A673 (cell line): Measurements from ENCODE around the gene TFAP2E. TPM values are rescaled to one million over a fixed set of nuclear protein-coding genes. Genes with fewer than 3 reads are reported as not detected.

ENCODE experiments used
- Bru-seq: library from RNA; stranded (reverse); fragments of 400-500 nt; gene quantifications from one replicate; lab custom pipeline; 2021; lab: Mats Ljungman, UMichigan
- BruChase-seq, 2 experiments: library from RNA; stranded (reverse); fragments of 400-500 nt; gene quantifications; one replicate each; lab custom pipeline; 2021; lab: Mats Ljungman, UMichigan
- BruUV-seq: library from RNA; stranded (reverse); fragments of 400-500 nt; replicated peaks from 2 replicates; lab custom pipeline; 2021; lab: Mats Ljungman, UMichigan
- CTCF ChIA-PET: fragments of 300-600 bp; sonication (Branson Sonifier 250); formaldehyde crosslinking; loops from one replicate; lab custom pipeline; 2022; ENCODE audit warnings: antibody characterized with exemption; lab: Charles Lee
- POLR2A ChIA-PET: fragments of 300-600 bp; sonication (Branson Sonifier 250); formaldehyde crosslinking; loops from one replicate; lab custom pipeline; 2022; ENCODE audit warnings: antibody characterized with exemption; ENCODE audit not compliant: low non-redundant PET; lab: Charles Lee
- DNase-seq: peaks from one replicate; pipeline ENCODE4 v3.0.0-alpha.2; 2015; ENCODE audit warnings: low spot score
- H3K27ac ChIP-seq: fragments of 200-600 bp; sonication (generic); 2 replicates; pipeline ENCODE4 v1.5.1; 2016; ENCODE audit warnings: mixed run types, low read depth, mild to moderate bottlenecking, mixed read lengths, antibody characterized with exemption, low read length; ENCODE audit not compliant: poor library complexity, severe bottlenecking
- H3K27me3 ChIP-seq: fragments of 200-600 bp; sonication (generic); replicated peaks from 2 replicates; pipeline ENCODE4 v1.6.1; 2017; ENCODE audit warnings: mixed run types, low read depth, mild to moderate bottlenecking, mixed read lengths, antibody characterized with exemption, low read length; ENCODE audit not compliant: insufficient read depth, poor library complexity
- H3K36me3 ChIP-seq: fragments of 200-600 bp; sonication (generic); 2 replicates; pipeline ENCODE4 v1.6.1; 2016; ENCODE audit warnings: mixed run types, mild to moderate bottlenecking, mixed read lengths, antibody characterized with exemption, low read length; ENCODE audit not compliant: insufficient read depth, poor library complexity, severe bottlenecking
- H3K4me1 ChIP-seq: fragments of 200-600 bp; sonication (generic); 2 replicates; pipeline ENCODE4 v1.6.1; 2017; ENCODE audit warnings: mixed run types, mild to moderate bottlenecking, mixed read lengths, antibody characterized with exemption, low read length; ENCODE audit not compliant: insufficient read depth, poor library complexity, severe bottlenecking
- H3K4me3 ChIP-seq: fragments of 200-600 bp; sonication (generic); 2 replicates; pipeline ENCODE4 v1.5.1; 2016; ENCODE audit warnings: low read depth, mixed run types, mild to moderate bottlenecking, mixed read lengths, low read length; ENCODE audit not compliant: poor library complexity, severe bottlenecking
- H3K9me3 ChIP-seq: fragments of 200-600 bp; sonication (generic); 2 replicates; pipeline ENCODE4 v1.6.1; 2016; ENCODE audit warnings: mixed run types, low read depth, mild to moderate bottlenecking, mixed read lengths, antibody characterized with exemption, low read length; ENCODE audit not compliant: poor library complexity, severe bottlenecking
- EZH2 ChIP-seq: fragments of 200-600 bp; sonication (generic); IDR thresholded peaks from 2 replicates; pipeline ENCODE4 v1.6.1; 2017; ENCODE audit warnings: borderline replicate concordance, low read depth, mild to moderate bottlenecking, mixed read lengths, antibody characterized with exemption, low read length; ENCODE audit not compliant: poor library complexity, severe bottlenecking
- intact Hi-C: fragments of 100-400 bp; cut with micrococcal nuclease; formaldehyde crosslinking; loops from one replicate; pipeline ENCODE4 v1.10.0; 2022; ENCODE audit not compliant: unreplicated experiment
- long read RNA-seq: library from polyadenylated mRNA; stranded (forward); transcript quantifications from one replicate; pipeline ENCODE4 v2.0.0, GENCODE V29; 2022
- total RNA-seq: library from RNA; stranded (reverse); gene quantifications from 2 replicates; pipeline ENCODE4 v1.2.3, GENCODE V29; 2021
- TF ChIP-seq, protein P1 (sequence below): fragments of 300-800, 200-600 bp; sonication (generic); conservative IDR thresholded peaks from 2 replicates; pipeline ENCODE4 v1.5.1; 2017; ENCODE audit warnings: low read depth, mild to moderate bottlenecking, antibody characterized with exemption, low read length, moderate library complexity, mixed read lengths

The TFAP2E gene
- total RNA-seq (0.52 and 0.79 TPM in 2 replicates), Bru-seq, nascent RNA (percentile 27 among the genes with signal in this experiment), BruChase-seq, experiment 1, labeled RNA remaining after a 2-hour chase (percentile 36 among the genes with signal in this experiment), BruChase-seq, experiment 2, labeled RNA remaining after a 6-hour chase (percentile 41 among the genes with signal in this experiment)
- long read RNA-seq, partial matches to known transcripts: 0 of 3 reads
- long read RNA-seq, other reads (novel, unspliced or antisense): 3 of 3 reads

DNA sequence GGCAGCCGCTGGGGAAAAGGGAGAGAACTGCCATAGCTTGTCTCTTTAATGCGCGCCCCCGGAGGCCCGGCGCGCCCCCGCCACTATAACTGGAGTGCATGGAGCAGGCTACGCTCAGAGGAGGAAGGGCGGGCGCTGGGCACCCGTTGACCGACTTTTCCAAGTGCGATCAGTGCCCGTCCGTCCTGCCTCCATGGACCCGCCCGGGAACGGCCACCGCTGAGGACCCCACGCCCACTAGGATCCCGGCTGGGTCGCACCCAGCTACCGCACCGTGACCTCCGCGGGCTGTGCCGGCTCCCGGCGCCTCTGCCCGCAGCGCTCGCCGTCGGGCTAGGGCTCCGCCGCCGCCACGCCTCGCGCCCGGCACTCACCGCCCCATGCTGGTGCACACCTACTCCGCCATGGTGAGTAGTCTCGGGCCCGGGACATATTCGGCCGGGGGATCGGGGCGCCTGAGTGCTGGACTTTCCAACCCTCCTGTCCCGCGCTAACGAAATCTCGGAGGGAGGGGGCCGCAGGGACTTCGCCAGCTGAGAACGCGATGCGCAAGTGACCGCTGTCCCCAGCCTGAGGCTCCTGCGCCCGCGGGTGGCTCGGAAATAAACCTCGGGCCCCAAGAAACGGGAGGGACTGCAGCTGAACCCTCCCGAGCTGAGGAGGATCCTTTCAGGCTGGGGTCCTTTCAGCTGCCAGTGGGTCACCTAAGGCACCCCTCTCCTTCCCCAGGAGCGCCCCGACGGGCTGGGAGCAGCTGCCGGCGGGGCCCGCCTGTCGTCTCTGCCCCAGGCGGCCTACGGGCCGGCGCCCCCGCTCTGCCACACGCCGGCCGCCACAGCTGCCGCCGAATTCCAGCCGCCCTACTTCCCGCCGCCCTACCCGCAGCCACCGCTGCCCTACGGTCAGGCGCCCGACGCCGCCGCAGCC is at the start of gene TFAP2E:
TFAP2E (plus strand) TSS at position 117 of the 927 bp plus-strand sequence; CDS start at position 381, 264 bp downstream.
- H3K4me1 ChIP-seq: no peaks in the 10 kb centered on the region
- no peaks in the 10 kb centered on the region for H3K27me3 ChIP-seq
- BruUV-seq: no TSS peak
- intact Hi-C loops: no loop called here
- H3K4me3 ChIP-seq: peak within 1 kb of the TSS; percentile 59
- no peak within 1 kb of the TSS for H3K27ac ChIP-seq
- TF ChIP-seq EZH2: no peak
- TF ChIP-seq, protein P1, sequence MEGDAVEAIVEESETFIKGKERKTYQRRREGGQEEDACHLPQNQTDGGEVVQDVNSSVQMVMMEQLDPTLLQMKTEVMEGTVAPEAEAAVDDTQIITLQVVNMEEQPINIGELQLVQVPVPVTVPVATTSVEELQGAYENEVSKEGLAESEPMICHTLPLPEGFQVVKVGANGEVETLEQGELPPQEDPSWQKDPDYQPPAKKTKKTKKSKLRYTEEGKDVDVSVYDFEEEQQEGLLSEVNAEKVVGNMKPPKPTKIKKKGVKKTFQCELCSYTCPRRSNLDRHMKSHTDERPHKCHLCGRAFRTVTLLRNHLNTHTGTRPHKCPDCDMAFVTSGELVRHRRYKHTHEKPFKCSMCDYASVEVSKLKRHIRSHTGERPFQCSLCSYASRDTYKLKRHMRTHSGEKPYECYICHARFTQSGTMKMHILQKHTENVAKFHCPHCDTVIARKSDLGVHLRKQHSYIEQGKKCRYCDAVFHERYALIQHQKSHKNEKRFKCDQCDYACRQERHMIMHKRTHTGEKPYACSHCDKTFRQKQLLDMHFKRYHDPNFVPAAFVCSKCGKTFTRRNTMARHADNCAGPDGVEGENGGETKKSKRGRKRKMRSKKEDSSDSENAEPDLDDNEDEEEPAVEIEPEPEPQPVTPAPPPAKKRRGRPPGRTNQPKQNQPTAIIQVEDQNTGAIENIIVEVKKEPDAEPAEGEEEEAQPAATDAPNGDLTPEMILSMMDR: no peak
- CTCF ChIA-PET: interaction anchor here (0.7 to 1.3 kb wide), 4 partner anchors 9 to 154 kb away, joined by 3 to 6 read pairs (median 4); no protein-coding TSS in a partner anchor
- no peaks in the 10 kb centered on the region for H3K9me3 ChIP-seq
- no peaks in the 10 kb centered on the region for H3K36me3 ChIP-seq
- peak; percentile 70 for DNase-seq
- POLR2A ChIA-PET: interaction anchor here (0.6 kb wide), 2 partner anchors 150 to 190 kb away, joined by 5 to 13 read pairs; no protein-coding TSS in a partner anchor

DNA sequence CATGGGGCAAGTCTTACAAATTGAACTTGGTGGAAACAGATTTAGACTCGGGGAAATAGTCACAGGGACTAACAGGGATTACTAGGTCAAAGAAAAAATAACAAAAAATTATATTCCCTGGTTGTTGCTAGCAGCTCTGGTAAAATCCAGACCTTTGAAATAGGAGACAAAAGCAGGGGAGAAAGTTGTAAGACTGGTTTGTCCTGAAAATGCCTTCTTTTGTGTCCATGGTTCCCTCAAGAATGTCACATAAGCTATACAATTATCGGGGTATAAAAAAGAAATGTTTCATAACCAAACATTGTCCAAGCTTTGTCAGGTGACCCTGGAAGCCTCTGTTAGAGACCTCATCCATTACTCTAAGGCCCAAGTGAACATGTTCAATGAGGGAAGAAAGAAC is 49.0 kb upstream of the TFAP2E start:
- Histone ChIP-seq H3K27ac (no peak overlapping the region), H3K9me3 (peaks cover 4% of the 10 kb centered on the region), H3K4me1 (no peaks in the 10 kb centered on the region), H3K4me3 (no peak overlapping the region), H3K36me3 (no peaks in the 10 kb centered on the region), H3K27me3 (no peaks in the 10 kb centered on the region)
- intact Hi-C loops: no loop called here
- no peak for DNase-seq
- no peak for TF ChIP-seq EZH2
- TF ChIP-seq, protein P1: no peak
- no TSS peak for BruUV-seq
- ChIA-PET CTCF (no interaction called here), POLR2A (no interaction called here)

GRCh38 chr1:35530168-35530567 is 42.9 kb upstream of the TFAP2E start:
- H3K4me1 ChIP-seq: no peaks in the 10 kb centered on the region
- CTCF ChIA-PET: no interaction called here
- no peak overlapping the region for H3K27ac ChIP-seq
- POLR2A ChIA-PET: interaction anchor here (0.7 kb wide), 1 partner anchor 222 kb away, joined by 6 read pairs; no protein-coding TSS in a partner anchor
- H3K36me3 ChIP-seq: peaks cover 10% of the 10 kb centered on the region
- no peak for DNase-seq
- no TSS peak for BruUV-seq
- intact Hi-C loops: no loop called here
- no peaks in the 10 kb centered on the region for H3K27me3 ChIP-seq
- no peak for TF ChIP-seq EZH2
- TF ChIP-seq, protein P1: no peak
- no peak overlapping the region for H3K4me3 ChIP-seq
- H3K9me3 ChIP-seq: peaks cover 22% of the 10 kb centered on the region
